WTC11 (cell line): ENCODE results near the gene COL6A6. TPM values are rescaled to one million over a fixed set of nuclear protein-coding genes. Genes with fewer than 3 reads are reported as not detected.

Experiments used
- ATAC-seq: fragments of 200-7000 bp; cut with Tn5 transposase; 2 replicates; pipeline ENCODE4 v1.10.0; 2021; ENCODE audit warnings: mild to moderate bottlenecking, moderate library complexity
- CTCF ChIA-PET: fragments of 300-600 bp; sonication (Branson Sonifier 250); formaldehyde crosslinking; loops from one replicate; lab custom pipeline; 2021; ENCODE audit warnings: antibody characterized with exemption; lab: Charles Lee
- POLR2A ChIA-PET: fragments of 350-600 bp; sonication (Branson Sonifier 250); formaldehyde crosslinking; loops from one replicate; lab custom pipeline; 2021; ENCODE audit warnings: antibody characterized with exemption; lab: Charles Lee
- DNase-seq: peaks from one replicate; pipeline ENCODE4 v3.0.0; 2021; ENCODE audit warnings: low spot score
- H3K27ac Mint-ChIP-seq: 2 replicates; pipeline ENCODE4 v1.8.0; 2021; ENCODE audit warnings: mixed read lengths
- H3K27me3 Mint-ChIP-seq: 2 replicates; pipeline ENCODE4 v1.8.0; 2021; ENCODE audit warnings: low read depth, mild to moderate bottlenecking, moderate library complexity, mixed read lengths
- H3K36me3 Mint-ChIP-seq: 2 replicates; pipeline ENCODE4 v1.8.0; 2021; ENCODE audit warnings: mixed read lengths
- H3K4me1 Mint-ChIP-seq: 2 replicates; pipeline ENCODE4 v1.8.0; 2022; ENCODE audit warnings: mixed read lengths
- H3K4me3 Mint-ChIP-seq: 2 replicates; pipeline ENCODE4 v1.8.0; 2021; ENCODE audit warnings: mild to moderate bottlenecking, moderate library complexity, mixed read lengths
- H3K9me3 Mint-ChIP-seq: 2 replicates; pipeline ENCODE4 v1.8.0; 2021; ENCODE audit warnings: mixed read lengths
- AFF4 ChIP-seq: sonication (generic); formaldehyde crosslinking; IDR thresholded peaks from 2 replicates; pipeline ENCODE4 v1.8.1; 2023; ENCODE audit warnings: mild to moderate bottlenecking, missing genetic modification reagents, borderline replicate concordance
- E2F1 ChIP-seq: sonication (generic); formaldehyde crosslinking; IDR thresholded peaks from 2 replicates; pipeline ENCODE4 v1.8.0; 2022; ENCODE audit warnings: mild to moderate bottlenecking, missing genetic modification reagents
- E2F4 ChIP-seq: sonication (generic); formaldehyde crosslinking; IDR thresholded peaks from 2 replicates; pipeline ENCODE4 v1.8.1; 2022; ENCODE audit warnings: low read depth, mild to moderate bottlenecking, moderate library complexity, missing genetic modification reagents, borderline replicate concordance
- E2F5 ChIP-seq: sonication (generic); formaldehyde crosslinking; IDR thresholded peaks from 2 replicates; pipeline ENCODE4 v1.8.1; 2022; ENCODE audit warnings: mild to moderate bottlenecking, moderate library complexity, missing genetic modification reagents
- NFYB ChIP-seq: sonication (generic); formaldehyde crosslinking; conservative IDR thresholded peaks from 2 replicates; pipeline ENCODE4 v1.8.0; 2022; ENCODE audit warnings: low read depth, missing genetic modification reagents
- NR2C2 ChIP-seq: sonication (generic); formaldehyde crosslinking; IDR thresholded peaks from 2 replicates; pipeline ENCODE4 v1.8.0; 2022; ENCODE audit warnings: mild to moderate bottlenecking, missing genetic modification reagents
- OVOL2 ChIP-seq: fragments of 250-450 bp; sonication (Bioruptor Pico); IDR thresholded peaks from 2 replicates; pipeline ENCODE4 v1.9.0; 2021; ENCODE audit warnings: mild to moderate bottlenecking, borderline replicate concordance
- SP1 ChIP-seq: sonication (generic); formaldehyde crosslinking; conservative IDR thresholded peaks from 2 replicates; pipeline ENCODE4 v1.8.1; 2022; ENCODE audit warnings: missing genetic modification reagents
- STAT6 ChIP-seq: sonication (generic); formaldehyde crosslinking; conservative IDR thresholded peaks from 2 replicates; pipeline ENCODE4 v1.8.1; 2023; ENCODE audit warnings: mild to moderate bottlenecking, low read depth, missing genetic modification reagents, moderate library complexity
- USF2 ChIP-seq: sonication (generic); formaldehyde crosslinking; IDR thresholded peaks from 2 replicates; pipeline ENCODE4 v1.8.1; 2023; ENCODE audit warnings: mild to moderate bottlenecking, missing genetic modification reagents, moderate library complexity
- ZBTB21 ChIP-seq: sonication (generic); formaldehyde crosslinking; IDR thresholded peaks from 2 replicates; pipeline ENCODE4 v1.8.1; 2023; ENCODE audit warnings: mild to moderate bottlenecking, missing genetic modification reagents, borderline replicate concordance
- ZNF263 ChIP-seq: sonication (generic); formaldehyde crosslinking; IDR thresholded peaks from 2 replicates; pipeline ENCODE4 v1.8.1; 2022; ENCODE audit warnings: low read depth, mild to moderate bottlenecking, moderate library complexity, missing genetic modification reagents
- ZNF281 ChIP-seq: sonication (generic); formaldehyde crosslinking; IDR thresholded peaks from 2 replicates; pipeline ENCODE4 v1.8.0; 2023; ENCODE audit warnings: mild to moderate bottlenecking, missing genetic modification reagents
- ZNF317 ChIP-seq: sonication (generic); formaldehyde crosslinking; IDR thresholded peaks from 2 replicates; pipeline ENCODE4 v1.8.1; 2023; ENCODE audit warnings: low read depth, mild to moderate bottlenecking, moderate library complexity, missing genetic modification reagents, borderline replicate concordance
- ZNF416 ChIP-seq: fragments of 250-450 bp; sonication (Bioruptor Pico); IDR thresholded peaks from 2 replicates; pipeline ENCODE4 v1.9.0; 2021; ENCODE audit warnings: mild to moderate bottlenecking, inconsistent platforms
- ZNF532 ChIP-seq: fragments of 250-450 bp; sonication (Bioruptor Pico); IDR thresholded peaks from 2 replicates; pipeline ENCODE4 v1.9.0; 2021; ENCODE audit warnings: mild to moderate bottlenecking, borderline replicate concordance
- ZSCAN18 ChIP-seq: fragments of 250-450 bp; sonication (Bioruptor Pico); IDR thresholded peaks from 2 replicates; pipeline ENCODE4 v2.1.2; 2022; ENCODE audit warnings: mild to moderate bottlenecking, moderate library complexity
- total RNA-seq: library from RNA; stranded (reverse); gene quantifications from 3 replicates; pipeline ENCODE4 v1.2.3, GENCODE V29; 2021

COL6A6 gene
- total RNA-seq, 1 experiment from 2014 or later, result 0.09 TPM

GRCh38 chr3:130527426-130527825 lies 10.4 kb downstream of the COL6A6 start:
- Mint-ChIP-seq H3K27ac (no peak overlapping the region), H3K4me1 (peaks cover 37% of the 10 kb centered on the region), H3K36me3 (no peaks in the 10 kb centered on the region), H3K4me3 (no peak overlapping the region), H3K27me3 (no peaks in the 10 kb centered on the region), H3K9me3 (no peaks in the 10 kb centered on the region)
- no peak for ATAC-seq
- DNase-seq, result no peak
- CTCF ChIA-PET, result interaction anchor here (0.8 to 3.0 kb wide), 2 partner anchors 12 to 252 kb away, joined by 3 to 21 read pairs; no protein-coding TSS in a partner anchor
- POLR2A ChIA-PET, result no interaction called here
- TF ChIP-seq ZNF281 (CRISPR knock-in tag) (no peak), E2F4 (CRISPR knock-in tag) (no peak), ZNF532 (CRISPR knock-in tag) (no peak), ZBTB21 (no peak), ZNF416 (CRISPR knock-in tag) (no peak), STAT6 (CRISPR knock-in tag) (no peak), ZSCAN18 (CRISPR knock-in tag) (no peak), AFF4 (CRISPR knock-in tag) (no peak), SP1 (no peak), USF2 (CRISPR knock-in tag) (no peak), OVOL2 (no peak), E2F5 (no peak), ZNF317 (CRISPR knock-in tag) (no peak), NR2C2 (CRISPR knock-in tag) (no peak), E2F1 (CRISPR knock-in tag) (no peak), NFYB (CRISPR knock-in tag) (no peak), ZNF263 (CRISPR knock-in tag) (no peak)
